SK-N-SH (cell line): Measurements from ENCODE around the gene EOLA1. TPM values are rescaled to one million over a fixed set of nuclear protein-coding genes. Genes with fewer than 3 reads are reported as not detected.

Experiments used
- CTCF ChIA-PET: fragments of 300-600, 350-600 bp; formaldehyde crosslinking; extraction: SDS; loops from one replicate; lab custom pipeline; 2021; lab: Yijun Ruan, JAX
- POLR2A ChIA-PET: fragments of 350-600 bp; sonication (Branson Sonifier 250); formaldehyde crosslinking; extraction: SDS; loops from one replicate; lab custom pipeline; 2020; ENCODE audit warnings: antibody characterized with exemption, inconsistent platforms; lab: Yijun Ruan, JAX
- DNase-seq: peaks from one replicate; pipeline ENCODE4 v3.0.0; 2012
- H2AFZ ChIP-seq: fragments of 200-600 bp; sonication (generic); 2 replicates; pipeline ENCODE4 v1.8.1; 2016; ENCODE audit warnings: antibody characterized with exemption, mild to moderate bottlenecking, low read depth
- H3F3A ChIP-seq: fragments of 200-600 bp; sonication (generic); replicated peaks from 2 replicates; pipeline ENCODE3; 2016; ENCODE audit warnings: antibody characterized with exemption, mild to moderate bottlenecking; ENCODE audit not compliant: insufficient read depth
- H3K27ac ChIP-seq, 2 experiments: fragments of 200-500 bp in 1 of 2; fragments of 200-600 bp in 1 of 2; sonication (Bioruptor generic) in 1 of 2; sonication (generic), shearing (Covaris generic) in 1 of 2; 2 replicates each; pipeline versions ENCODE4 v1.5.1 to v1.6.1; 2014 to 2016; ENCODE audit warnings: low read depth in 2 of 2, inconsistent platforms in 1 of 2, low read length in 1 of 2, mild to moderate bottlenecking in 1 of 2, mixed read lengths in 1 of 2
- H3K27me3 ChIP-seq: fragments of 200-600 bp; sonication (generic), shearing (Covaris generic); 2 replicates; pipeline ENCODE4 v1.6.1; 2016; ENCODE audit warnings: mixed run types; ENCODE audit not compliant: insufficient read depth
- H3K36me3 ChIP-seq, 2 experiments: fragments of 200-500 bp in 1 of 2; fragments of 200-600 bp in 1 of 2; sonication (Bioruptor generic) in 1 of 2; sonication (generic) in 1 of 2; replicated peaks in 1 of 2; 2 replicates each; pipeline versions ENCODE3 to v1.5.1; 2014 to 2016; ENCODE audit warnings: low read length in 1 of 2, mild to moderate bottlenecking in 1 of 2; ENCODE audit not compliant: insufficient read depth in 2 of 2, control insufficient read depth in 1 of 2
- H3K4me1 ChIP-seq, 2 experiments: fragments of 200-500 bp in 1 of 2; fragments of 200-600 bp in 1 of 2; sonication (Bioruptor generic) in 1 of 2; sonication (generic), shearing (Covaris generic) in 1 of 2; 2 replicates each; pipeline versions ENCODE4 v1.5.1 to v1.6.1; 2014 to 2016; ENCODE audit warnings: low read depth in 1 of 2, low read length in 1 of 2, mixed run types in 1 of 2; ENCODE audit not compliant: insufficient read depth in 2 of 2, control insufficient read depth in 1 of 2
- H3K4me2 ChIP-seq: fragments of 200-600 bp; sonication (generic), shearing (Covaris generic); 2 replicates; pipeline ENCODE4 v1.6.1; 2017; ENCODE audit warnings: mixed run types
- H3K4me3 ChIP-seq, 2 experiments: fragments of 200-500 bp in 1 of 2; fragments of 200-600 bp in 1 of 2; sonication (Bioruptor generic) in 1 of 2; sonication (generic), shearing (Covaris generic) in 1 of 2; 2 replicates each; pipeline versions ENCODE4 v1.5.1 to v1.8.1; 2014 to 2016; ENCODE audit warnings: low read depth in 2 of 2, inconsistent platforms in 1 of 2, low read length in 1 of 2, mild to moderate bottlenecking in 1 of 2, mixed read lengths in 1 of 2, moderate library complexity in 1 of 2
- H3K79me2 ChIP-seq: fragments of 200-600 bp; sonication (generic); 2 replicates; pipeline ENCODE4 v1.8.1; 2017; ENCODE audit warnings: mild to moderate bottlenecking; ENCODE audit not compliant: insufficient read depth
- H3K9ac ChIP-seq: fragments of 200-600 bp; sonication (generic); 2 replicates; pipeline ENCODE4 v1.6.1; 2017; ENCODE audit warnings: mixed run types
- H3K9me2 ChIP-seq: fragments of 200-600 bp; sonication (generic); 2 replicates; pipeline ENCODE4 v1.6.1; 2017; ENCODE audit warnings: mixed run types
- H3K9me3 ChIP-seq: fragments of 200-600 bp; sonication (generic); 2 replicates; pipeline ENCODE4 v1.6.1; 2017; ENCODE audit warnings: mixed run types, mild to moderate bottlenecking, moderate library complexity
- H4K20me1 ChIP-seq: fragments of 200-600 bp; sonication (generic); 2 replicates; pipeline ENCODE4 v1.6.1; 2017; ENCODE audit warnings: mild to moderate bottlenecking, mixed run types; ENCODE audit not compliant: insufficient read depth
- EP300 ChIP-seq, 2 experiments: IDR thresholded peaks; 2 replicates each; pipeline versions ENCODE4 v1.4.0 to v1.6.1; 2012; ENCODE audit warnings: borderline replicate concordance in 1 of 2, low read depth in 1 of 2, low read length in 1 of 2
- EZH2phosphoT487 ChIP-seq: fragments of 200-600 bp; sonication (generic); IDR thresholded peaks from 2 replicates; pipeline ENCODE4 v1.6.1; 2017; ENCODE audit warnings: low read depth, mixed run types, mild to moderate bottlenecking, antibody characterized with exemption, moderate library complexity, borderline replicate concordance
- FOSL2 ChIP-seq: IDR thresholded peaks from 2 replicates; pipeline ENCODE4 v1.4.0; 2012; ENCODE audit warnings: low read depth, mild to moderate bottlenecking, moderate library complexity, borderline replicate concordance
- FOXJ3 ChIP-seq: sonication (generic); formaldehyde crosslinking; IDR thresholded peaks from 2 replicates; pipeline ENCODE4 v1.5.1; 2020; ENCODE audit warnings: mild to moderate bottlenecking, missing genetic modification reagents
- FOXM1 ChIP-seq: IDR thresholded peaks from 2 replicates; pipeline ENCODE4 v1.4.0; 2012; ENCODE audit warnings: low read depth, mild to moderate bottlenecking
- GABPA ChIP-seq: IDR thresholded peaks from 2 replicates; pipeline ENCODE4 v1.4.0; 2012; ENCODE audit warnings: low read depth, mild to moderate bottlenecking
- JUND ChIP-seq: IDR thresholded peaks from 2 replicates; pipeline ENCODE4 v1.4.0; 2012
- MAX ChIP-seq: IDR thresholded peaks from 2 replicates; pipeline ENCODE4 v1.4.0; 2012; ENCODE audit warnings: low read depth
- MXI1 ChIP-seq: IDR thresholded peaks from 2 replicates; pipeline ENCODE4 v1.6.1; 2012; ENCODE audit warnings: mild to moderate bottlenecking, low read depth, low read length, improper control_type of control experiment
- NRF1 ChIP-seq: IDR thresholded peaks from 2 replicates; pipeline ENCODE4 v1.6.1; 2012; ENCODE audit warnings: low read depth, mild to moderate bottlenecking, low read length
- RCOR1 ChIP-seq: fragments of 150-350 bp; IDR thresholded peaks from 2 replicates; pipeline ENCODE4 v1.6.1; 2017; ENCODE audit warnings: antibody characterized with exemption, low read length
- RXRA ChIP-seq: IDR thresholded peaks from 2 replicates; pipeline ENCODE4 v1.4.0; 2012; ENCODE audit warnings: low read depth, mild to moderate bottlenecking, borderline replicate concordance
- TAF1 ChIP-seq: IDR thresholded peaks from 2 replicates; pipeline ENCODE4 v1.6.1; 2012; ENCODE audit warnings: low read depth, mild to moderate bottlenecking, low read length, moderate library complexity, borderline replicate concordance
- TEAD4 ChIP-seq: IDR thresholded peaks from 2 replicates; pipeline ENCODE4 v1.4.0; 2012; ENCODE audit warnings: mild to moderate bottlenecking, borderline replicate concordance; ENCODE audit not compliant: insufficient read depth
- USF1 ChIP-seq: IDR thresholded peaks from 2 replicates; pipeline ENCODE4 v1.4.0; 2012; ENCODE audit warnings: low read depth, borderline replicate concordance
- ZBTB33 ChIP-seq: IDR thresholded peaks from 2 replicates; pipeline ENCODE4 v1.4.0; 2012; ENCODE audit warnings: low read depth, borderline replicate concordance
- WGBS: methylation state at CpG from one replicate; pipeline ENCODE4 v1.1.6; 2017; ENCODE audit warnings: low lambda C conversion rate; 5-methylcytosine and 5-hydroxymethylcytosine counted together
- polyA plus RNA-seq, 3 experiments: library from polyadenylated mRNA; depleted of rRNA; stranded (reverse); fragments of >200 nt; gene quantifications; 2 replicates each; pipeline ENCODE4 v1.2.3, GENCODE V29; 2012
- TF ChIP-seq, protein P1 (sequence below): IDR thresholded peaks from 2 replicates; pipeline ENCODE4 v1.6.1; 2012; ENCODE audit warnings: mild to moderate bottlenecking, low read depth, low read length, moderate library complexity
- TF ChIP-seq, protein P2 (sequence below): IDR thresholded peaks from 2 replicates; pipeline ENCODE4; 2012

The EOLA1 gene
- polyA plus RNA-seq, 1 of the 3 experiments (the other 2 are of a cell fraction), result 16.3 TPM

GRCh38 chrX:149570668-149571067 is 29.9 kb downstream of the EOLA1 start:
- WGBS, result 7% methylated on average over 6 of the region's 6 CpGs
- Histone ChIP-seq H2AFZ (no peak overlapping the region), H3K27me3 (peaks cover 8% of the 10 kb centered on the region; the same call in 1 of the 2 replicates), H3K9ac (no peak overlapping the region), H3F3A (no peaks in the 10 kb centered on the region), H3K9me2 (no peaks in the 10 kb centered on the region), H3K79me2 (no peaks in the 10 kb centered on the region), H3K36me3 (no peaks in the 10 kb centered on the region), H3K4me2 (no peak overlapping the region), H4K20me1 (no peaks in the 10 kb centered on the region), H3K4me3 (no peak overlapping the region), H3K9me3 (no peaks in the 10 kb centered on the region), H3K27ac (no peak overlapping the region), H3K4me1 (no peaks in the 10 kb centered on the region)
- CTCF ChIA-PET, result no interaction called here
- POLR2A ChIA-PET, result no interaction called here
- TF ChIP-seq USF1, result no peak
- no peak for TF ChIP-seq FOXM1
- no peak for TF ChIP-seq MAX
- no peak for TF ChIP-seq RXRA
- TF ChIP-seq TEAD4, result no peak
- TF ChIP-seq, protein P1, sequence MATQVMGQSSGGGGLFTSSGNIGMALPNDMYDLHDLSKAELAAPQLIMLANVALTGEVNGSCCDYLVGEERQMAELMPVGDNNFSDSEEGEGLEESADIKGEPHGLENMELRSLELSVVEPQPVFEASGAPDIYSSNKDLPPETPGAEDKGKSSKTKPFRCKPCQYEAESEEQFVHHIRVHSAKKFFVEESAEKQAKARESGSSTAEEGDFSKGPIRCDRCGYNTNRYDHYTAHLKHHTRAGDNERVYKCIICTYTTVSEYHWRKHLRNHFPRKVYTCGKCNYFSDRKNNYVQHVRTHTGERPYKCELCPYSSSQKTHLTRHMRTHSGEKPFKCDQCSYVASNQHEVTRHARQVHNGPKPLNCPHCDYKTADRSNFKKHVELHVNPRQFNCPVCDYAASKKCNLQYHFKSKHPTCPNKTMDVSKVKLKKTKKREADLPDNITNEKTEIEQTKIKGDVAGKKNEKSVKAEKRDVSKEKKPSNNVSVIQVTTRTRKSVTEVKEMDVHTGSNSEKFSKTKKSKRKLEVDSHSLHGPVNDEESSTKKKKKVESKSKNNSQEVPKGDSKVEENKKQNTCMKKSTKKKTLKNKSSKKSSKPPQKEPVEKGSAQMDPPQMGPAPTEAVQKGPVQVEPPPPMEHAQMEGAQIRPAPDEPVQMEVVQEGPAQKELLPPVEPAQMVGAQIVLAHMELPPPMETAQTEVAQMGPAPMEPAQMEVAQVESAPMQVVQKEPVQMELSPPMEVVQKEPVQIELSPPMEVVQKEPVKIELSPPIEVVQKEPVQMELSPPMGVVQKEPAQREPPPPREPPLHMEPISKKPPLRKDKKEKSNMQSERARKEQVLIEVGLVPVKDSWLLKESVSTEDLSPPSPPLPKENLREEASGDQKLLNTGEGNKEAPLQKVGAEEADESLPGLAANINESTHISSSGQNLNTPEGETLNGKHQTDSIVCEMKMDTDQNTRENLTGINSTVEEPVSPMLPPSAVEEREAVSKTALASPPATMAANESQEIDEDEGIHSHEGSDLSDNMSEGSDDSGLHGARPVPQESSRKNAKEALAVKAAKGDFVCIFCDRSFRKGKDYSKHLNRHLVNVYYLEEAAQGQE, result no peak
- TF ChIP-seq EP300 (IDR thresholded peaks at IDR 0.05; ENCODE audit: borderline replicate concordance in 1 of 2, low read depth in 1 of 2, low read length in 1 of 2), result no peak
- DNase-seq, result no peak

DNA sequence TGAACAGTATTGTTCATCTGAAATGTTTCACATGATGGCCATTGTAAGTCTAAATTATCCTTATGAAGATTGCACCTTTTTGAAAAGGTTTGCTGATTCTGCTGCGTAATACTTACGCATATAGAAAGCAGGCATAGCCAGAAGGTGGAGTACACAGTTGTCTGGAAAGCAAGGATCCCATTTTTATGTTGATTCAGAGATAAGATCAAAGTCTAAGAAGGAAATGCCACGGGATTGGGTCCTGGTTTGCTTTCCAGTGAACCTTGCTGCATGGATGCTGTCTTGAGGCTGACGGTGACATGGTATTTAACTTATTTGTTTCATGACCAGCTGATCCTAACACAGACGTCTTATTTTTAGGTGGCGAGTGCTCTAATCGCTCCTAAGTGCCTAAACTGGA is 31.0 kb downstream of the EOLA1 start:
- H3K9me3 ChIP-seq, result no peaks in the 10 kb centered on the region
- 15% methylated on average over 7 of the region's 7 CpGs for WGBS
- ChIA-PET POLR2A (no interaction called here), CTCF (no interaction called here)
- no peaks in the 10 kb centered on the region for H3K36me3 ChIP-seq
- H3F3A ChIP-seq, result no peaks in the 10 kb centered on the region
- H3K27me3 ChIP-seq, result peaks cover 8% of the 10 kb centered on the region; the same call in 1 of the 2 replicates
- H3K9me2 ChIP-seq, result no peaks in the 10 kb centered on the region
- no peaks in the 10 kb centered on the region for H3K79me2 ChIP-seq
- no peaks in the 10 kb centered on the region for H3K4me1 ChIP-seq
- no peak for DNase-seq
- no peak overlapping the region for H3K9ac ChIP-seq
- H3K4me3 ChIP-seq, result no peak overlapping the region
- no peaks in the 10 kb centered on the region for H4K20me1 ChIP-seq
- no peak overlapping the region for H3K27ac ChIP-seq
- H2AFZ ChIP-seq, result no peak overlapping the region; the same call in 1 of the 2 replicates
- no peak overlapping the region for H3K4me2 ChIP-seq
- TF ChIP-seq JUND, result no peak
- TF ChIP-seq FOXJ3, result no peak
- no peak for TF ChIP-seq EZH2phosphoT487
- TF ChIP-seq MXI1, result no peak
- no peak for TF ChIP-seq GABPA
- TF ChIP-seq ZBTB33, result no peak
- TF ChIP-seq FOSL2, result no peak
- no peak for TF ChIP-seq USF1
- TF ChIP-seq RCOR1, result no peak
- no peak for TF ChIP-seq NRF1
- no peak for TF ChIP-seq MAX
- TF ChIP-seq EP300 (IDR thresholded peaks at IDR 0.05; ENCODE audit: borderline replicate concordance in 1 of 2, low read depth in 1 of 2, low read length in 1 of 2), result no peak
- TF ChIP-seq TAF1, result no peak
- TF ChIP-seq, protein P2, sequence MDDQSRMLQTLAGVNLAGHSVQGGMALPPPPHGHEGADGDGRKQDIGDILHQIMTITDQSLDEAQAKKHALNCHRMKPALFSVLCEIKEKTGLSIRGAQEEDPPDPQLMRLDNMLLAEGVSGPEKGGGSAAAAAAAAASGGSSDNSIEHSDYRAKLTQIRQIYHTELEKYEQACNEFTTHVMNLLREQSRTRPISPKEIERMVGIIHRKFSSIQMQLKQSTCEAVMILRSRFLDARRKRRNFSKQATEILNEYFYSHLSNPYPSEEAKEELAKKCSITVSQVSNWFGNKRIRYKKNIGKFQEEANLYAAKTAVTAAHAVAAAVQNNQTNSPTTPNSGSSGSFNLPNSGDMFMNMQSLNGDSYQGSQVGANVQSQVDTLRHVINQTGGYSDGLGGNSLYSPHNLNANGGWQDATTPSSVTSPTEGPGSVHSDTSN, result no peak
